Fibroblast of skin of back (primary cell): Measurements from ENCODE around the gene CAMK1G.

Experiments used
- DNase-seq: peaks from one replicate; pipeline ENCODE4 v3.0.0-alpha.2; 2013

CAMK1G gene

DNA sequence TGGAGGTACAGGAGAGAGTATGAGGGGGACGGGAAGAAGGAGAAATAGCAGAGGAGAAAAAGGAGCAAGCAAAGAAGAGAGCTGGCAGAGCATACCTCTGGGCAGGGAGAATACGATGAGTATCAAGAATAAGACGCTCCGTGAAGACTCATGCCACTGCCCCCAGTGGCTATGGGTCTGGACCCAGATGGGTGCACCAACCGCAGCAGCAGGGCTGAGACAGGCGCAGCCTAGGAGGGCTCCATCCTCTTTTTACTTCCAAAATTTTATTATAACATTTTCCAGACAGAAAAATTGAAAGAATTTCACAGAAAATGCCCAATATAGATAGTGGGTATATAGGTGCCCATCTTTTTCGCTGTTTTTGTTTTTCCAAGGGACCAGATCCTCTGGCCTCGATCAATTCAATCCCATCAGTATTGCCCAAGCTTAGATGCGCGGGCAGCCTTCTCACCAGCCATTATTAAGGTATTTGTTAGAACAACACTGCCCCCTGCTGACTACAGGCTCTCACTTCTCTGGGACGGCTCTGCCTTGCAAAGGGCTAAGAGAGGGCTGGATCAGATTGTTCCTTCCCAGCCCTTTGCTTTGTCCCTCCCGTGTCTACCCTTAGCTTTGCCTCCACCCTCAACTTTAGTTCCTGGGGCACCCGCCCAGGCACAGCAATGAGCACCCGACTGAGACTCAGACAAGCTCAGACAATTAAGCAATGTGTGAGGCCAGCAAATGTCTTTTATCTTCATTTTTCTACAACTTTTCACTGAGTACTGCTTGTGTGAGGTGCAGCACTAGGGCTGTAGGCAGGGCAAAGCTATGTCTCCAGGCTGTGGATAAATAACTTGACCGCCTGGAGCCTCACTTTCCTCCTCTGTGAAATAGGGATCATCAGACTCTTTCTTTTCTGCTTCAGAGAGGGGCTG is 17.5 kb upstream of the CAMK1G start:
- peak; percentile 78 for DNase-seq

DNA sequence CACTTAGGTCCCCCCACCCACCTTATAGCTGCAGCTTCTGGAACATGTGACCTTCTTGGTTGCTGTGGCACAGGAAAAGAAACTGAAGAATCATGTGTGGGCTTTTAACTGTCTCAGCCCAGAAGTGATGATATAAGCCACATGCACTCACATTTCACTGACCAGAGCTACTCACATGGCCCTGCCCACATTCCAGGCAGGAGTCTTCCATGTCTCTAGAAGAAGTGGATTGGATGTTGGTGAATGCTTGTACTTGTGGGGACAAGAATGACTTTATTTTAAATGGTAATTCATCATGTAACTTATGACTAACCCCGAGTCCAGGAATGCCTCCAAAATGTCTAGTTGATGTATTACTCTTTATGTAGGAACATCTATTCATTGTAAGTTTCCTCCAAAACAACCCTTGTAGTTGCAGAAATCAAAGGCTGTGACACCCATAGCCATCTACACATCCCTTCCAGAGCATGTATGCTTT is 15.8 kb upstream of the CAMK1G start:
- peak; percentile 39 for DNase-seq

DNA sequence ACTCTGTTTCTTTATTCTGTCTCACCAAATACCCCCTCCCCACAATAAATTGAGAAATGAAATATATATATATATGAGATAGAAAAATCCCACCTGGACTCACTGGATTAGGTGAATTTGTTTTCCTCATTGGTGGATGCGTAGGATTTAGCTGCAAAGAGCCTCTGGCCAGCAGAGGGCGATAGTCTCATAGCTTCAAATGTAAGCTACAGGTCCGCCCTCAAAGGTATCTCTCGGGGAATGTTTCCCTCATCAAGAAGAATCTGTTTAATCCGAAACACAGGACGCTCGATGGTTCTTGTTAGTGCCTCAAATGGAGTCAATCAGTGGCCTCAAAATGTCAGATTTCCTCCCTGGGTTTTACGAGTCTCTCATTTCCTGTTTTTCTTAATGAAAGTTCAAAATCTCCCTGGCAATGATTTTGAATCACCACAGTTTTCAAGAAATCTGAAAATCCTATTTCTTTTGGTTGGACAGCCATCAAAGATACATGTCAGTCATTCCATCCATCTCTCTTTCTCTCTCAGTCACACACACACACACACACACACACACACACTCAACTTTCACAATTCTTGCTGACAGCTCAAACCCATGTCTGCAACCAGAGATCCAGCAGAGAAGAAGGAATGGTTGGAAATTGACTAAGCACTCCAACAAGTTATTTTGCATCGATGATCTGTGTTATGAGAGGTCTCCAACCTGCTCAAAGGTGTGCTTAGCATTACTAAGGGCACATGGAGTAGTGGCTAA is 13.9 kb upstream of the CAMK1G start:
- DNase-seq = peak; percentile 57

DNA sequence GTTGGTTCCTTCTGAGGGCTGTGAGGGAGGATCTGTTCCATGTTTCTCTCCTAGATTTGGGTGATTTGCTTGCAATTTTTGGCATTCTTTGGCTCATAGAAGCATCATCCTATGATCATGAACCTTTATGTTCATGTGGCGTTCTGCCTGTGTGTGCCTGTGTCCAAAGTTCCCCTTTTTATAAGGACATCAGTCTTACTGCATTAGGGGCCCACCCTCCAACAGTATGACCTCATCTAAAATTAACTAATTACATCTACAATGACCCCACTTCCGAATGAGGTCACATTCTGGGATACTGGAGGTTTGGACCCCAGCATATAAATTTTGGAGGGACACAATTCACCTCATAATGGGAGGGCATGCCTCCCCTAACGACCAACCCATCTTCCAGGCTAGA is 12.8 kb upstream of the CAMK1G start:
- no peak for DNase-seq

DNA sequence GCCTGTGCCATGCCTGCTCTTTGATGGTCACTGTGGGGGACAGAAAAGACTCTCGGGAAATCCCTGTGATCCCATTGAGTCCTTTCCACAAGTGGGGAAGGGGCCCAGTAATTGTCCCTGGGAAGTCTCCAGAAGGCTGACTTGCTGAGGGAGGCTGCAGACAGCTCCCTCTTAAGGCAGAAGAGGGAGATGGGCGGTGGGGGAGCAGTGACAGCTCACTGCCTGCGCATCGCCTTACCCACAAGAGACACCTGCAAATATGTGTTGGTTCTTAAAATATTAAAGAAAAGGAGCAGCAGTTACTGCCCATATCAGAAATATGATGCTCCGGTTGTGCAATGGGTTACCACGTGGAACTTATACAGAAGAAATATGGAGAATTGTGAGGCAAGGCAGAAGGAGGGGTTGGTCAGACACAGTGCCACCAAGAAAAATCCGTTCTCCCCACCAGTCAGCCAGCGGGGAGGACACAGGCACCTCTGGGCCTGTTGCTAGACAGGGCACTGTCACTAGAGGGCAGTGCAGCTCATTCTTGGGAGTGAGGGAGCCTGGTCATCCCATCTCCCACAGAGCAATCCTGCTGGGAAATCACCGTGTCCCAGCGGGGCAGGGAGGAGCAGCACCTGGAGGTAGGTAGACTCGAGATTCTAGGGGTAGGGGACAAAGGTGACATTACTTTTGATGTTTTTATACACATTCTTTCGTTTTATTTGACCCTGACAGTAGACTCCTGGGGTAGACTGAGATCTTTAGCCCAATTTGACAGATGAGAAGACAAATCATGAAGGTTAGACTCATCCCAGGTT is 6.9 kb upstream of the CAMK1G start:
- DNase-seq = peak; percentile 69

DNA sequence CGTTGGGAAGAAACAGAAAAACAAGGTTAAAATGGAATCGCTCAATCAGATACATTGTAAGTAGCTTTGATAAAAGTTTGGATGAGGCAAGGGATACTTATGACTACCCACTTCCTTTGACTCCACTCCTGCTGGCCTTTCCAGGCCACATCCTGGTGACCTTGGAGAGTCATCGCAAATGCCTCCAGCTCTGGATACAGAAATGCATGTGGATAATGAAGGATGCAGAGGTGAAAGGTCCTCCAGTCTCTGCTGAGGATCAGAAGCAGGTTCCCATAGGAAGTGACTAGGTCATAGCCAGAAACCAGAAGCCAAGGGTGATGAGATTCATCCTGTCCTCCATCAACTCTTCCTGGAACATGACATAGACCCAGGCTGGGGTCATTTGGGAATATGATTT is 6.2 kb upstream of the CAMK1G start:
- no peak for DNase-seq

DNA sequence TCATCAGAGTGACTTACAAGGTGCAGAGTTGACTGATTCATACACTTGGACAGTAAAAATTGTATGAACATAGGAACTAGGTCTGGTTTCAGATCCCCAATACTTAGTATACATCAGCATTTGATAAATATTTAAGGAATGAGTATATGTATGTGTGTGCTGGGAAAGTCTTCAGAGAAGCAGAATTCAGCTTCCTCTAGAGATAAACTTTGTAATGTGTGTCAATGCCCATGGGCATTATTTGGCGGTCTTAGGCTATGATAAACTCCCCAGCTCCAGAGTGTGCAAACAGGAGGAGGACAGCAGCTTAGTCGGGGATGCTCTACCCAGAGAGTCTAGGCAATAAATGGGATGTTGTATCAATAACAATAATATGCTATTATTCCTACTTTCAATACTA is 2.9 kb upstream of the CAMK1G start:
- peak; percentile 43 for DNase-seq

DNA sequence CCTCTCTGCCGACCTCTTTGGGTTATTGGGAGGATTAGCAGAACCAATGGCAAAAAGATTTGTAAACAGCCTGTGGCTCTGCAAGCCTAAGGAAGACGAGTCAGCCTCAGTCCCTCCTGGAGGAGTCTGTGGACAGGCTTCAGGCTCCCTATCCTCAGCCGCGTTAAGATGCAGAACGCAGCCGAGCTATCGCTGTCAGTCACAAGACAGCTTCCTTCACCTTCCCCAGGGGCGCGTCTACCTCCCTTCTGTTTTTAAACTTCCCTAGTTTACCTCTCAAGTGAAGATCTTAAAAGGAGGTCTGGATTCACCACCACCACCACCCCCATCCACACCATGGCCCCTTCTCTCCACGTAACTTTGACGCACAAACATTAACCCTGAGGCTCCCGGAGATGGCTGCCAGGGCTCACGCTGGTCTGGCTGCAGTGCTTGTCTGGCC is 738 bp downstream of the CAMK1G start:
- no peak for DNase-seq

DNA sequence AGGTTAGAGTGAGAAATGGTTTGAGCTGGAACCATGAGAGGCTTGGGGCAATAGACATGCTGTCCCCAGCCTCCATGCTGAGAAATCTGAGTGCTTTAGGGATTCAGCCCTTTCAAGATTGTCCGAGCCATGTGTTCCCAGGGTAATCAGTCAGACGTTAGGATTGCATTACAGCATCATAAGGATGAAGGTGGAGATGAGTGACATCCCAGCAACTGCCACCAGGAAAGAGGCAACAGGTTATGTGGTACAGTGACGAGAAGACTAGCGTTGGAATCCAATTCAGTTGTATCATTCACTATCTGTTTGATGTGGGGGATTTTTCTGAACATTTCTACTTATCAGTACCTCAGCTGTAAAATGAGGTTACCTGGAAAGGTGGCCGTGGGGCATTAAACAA is 1.7 kb downstream of the CAMK1G start:
- DNase-seq = no peak

DNA sequence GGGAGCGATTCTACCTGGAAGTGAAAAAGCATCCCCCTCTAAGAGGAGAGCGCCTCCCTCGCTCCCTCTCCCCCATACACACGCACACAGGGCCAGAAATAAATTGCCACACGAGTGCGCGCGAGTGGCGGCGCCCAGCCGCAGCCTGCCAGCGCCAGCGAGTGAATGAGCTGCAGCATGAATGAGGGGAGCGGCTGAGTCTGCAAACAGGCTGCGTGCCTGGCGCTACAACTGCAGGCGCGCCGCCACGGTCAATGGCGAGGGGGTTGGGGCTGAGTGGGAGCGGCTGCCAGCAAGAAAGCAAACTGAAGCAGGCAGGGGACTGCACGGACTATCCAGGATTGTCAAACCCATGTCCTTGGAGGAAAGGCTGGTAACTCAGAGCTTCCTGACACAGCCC is 2.2 kb downstream of the CAMK1G start:
- DNase-seq = peak; percentile 30

DNA sequence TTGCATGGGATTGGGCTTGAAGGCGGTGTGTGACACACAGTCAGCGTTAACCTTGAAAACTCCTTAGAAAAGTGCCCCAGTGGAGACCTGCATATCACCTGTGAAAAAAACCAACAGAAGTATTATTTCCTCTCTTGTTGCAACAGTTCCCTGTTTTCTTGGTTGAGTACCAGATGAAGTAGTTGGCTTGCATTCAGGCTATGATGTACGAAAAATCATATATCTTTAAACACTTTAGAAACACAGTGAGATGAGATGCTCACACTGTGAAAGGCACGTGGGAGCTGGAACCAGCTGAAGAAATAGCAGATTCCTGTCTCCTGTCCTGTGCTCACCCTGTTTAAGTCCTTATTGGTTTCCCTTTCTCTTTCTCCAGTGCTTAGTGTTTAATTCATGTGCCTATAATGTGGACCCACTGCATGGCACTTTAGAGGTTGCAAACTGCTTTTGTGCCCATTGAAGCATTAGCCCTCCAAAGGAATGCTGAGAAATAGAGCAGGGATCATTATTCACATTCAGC is 2.8 kb downstream of the CAMK1G start:
- no peak for DNase-seq

DNA sequence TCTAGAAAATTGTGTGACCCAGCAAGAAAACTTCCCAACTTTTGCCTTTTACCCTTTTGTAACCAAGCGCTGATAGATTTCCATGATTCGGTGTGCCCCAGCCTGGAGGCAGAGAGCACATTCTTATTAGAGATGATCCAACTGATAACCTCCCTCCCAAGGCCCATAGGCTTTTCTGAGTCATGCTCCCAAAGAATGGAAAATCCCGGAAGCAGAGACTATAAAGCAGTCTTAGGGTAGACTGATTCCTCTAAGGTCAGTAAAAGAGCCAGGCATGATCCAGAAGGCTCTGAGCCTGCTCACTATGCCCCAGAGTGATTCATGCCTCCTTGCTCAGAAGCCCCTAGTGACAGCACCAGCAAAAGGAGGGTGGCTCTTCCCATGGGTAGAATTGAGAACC is 4.3 kb downstream of the CAMK1G start:
- peak; percentile 38 for DNase-seq

DNA sequence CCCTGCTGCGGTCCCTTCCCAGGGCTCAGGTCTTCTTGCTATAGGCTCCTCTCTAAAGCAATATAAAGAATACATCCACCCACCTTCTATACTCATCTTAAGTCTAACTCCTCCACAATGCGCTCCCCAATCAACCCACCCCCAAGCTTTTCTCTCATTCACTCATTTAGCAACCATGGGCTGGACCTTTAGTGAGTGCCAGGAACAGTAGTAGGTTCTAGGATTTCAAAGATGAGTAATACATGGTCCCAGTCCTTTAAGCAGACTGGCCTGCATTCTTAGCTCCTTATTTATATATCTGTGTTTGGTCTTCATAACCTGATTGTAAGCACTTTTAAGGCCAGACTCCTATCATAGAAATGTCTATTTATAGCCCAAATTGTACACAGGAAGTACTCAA is 5.9 kb downstream of the CAMK1G start:
- no peak for DNase-seq

DNA sequence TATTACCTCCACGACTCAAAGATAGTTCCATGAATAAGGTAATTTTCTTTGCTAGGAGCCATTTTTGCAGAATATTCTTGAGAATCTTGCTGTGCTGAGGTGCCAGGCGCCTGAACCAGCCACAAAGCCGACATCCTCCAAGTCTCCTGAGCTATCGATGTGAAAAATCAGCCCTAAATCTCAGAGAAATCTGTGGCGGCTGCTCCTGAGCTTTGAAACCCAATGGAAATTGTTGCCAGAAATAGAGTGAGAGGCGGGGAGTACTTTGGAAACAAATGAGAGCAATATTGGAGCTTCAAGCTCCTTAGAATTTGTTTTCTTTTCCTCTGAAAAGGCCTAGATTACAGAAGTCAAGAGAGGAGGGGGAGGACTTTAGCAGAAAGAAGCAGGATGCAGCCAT is 6.3 kb downstream of the CAMK1G start:
- no peak for DNase-seq

DNA sequence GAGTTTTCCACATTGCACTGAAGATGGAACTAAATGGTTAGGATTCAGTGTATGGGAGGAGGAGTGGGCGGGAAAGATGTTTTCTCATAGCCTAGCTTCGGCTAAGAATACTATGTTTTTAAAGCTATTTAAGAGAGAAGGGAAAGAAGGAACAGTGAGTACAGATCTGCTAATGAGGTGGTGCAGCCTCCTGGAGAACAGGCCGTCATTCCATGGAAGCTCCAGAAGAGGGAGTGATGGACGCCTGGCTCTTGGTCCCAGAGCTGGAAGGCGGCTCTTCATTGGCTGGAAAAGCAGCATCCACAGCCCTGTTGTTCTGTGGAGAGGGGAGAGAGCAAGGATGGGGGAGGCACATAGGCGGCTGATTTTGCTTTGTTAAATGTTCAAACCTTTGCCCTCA is 6.9 kb downstream of the CAMK1G start:
- DNase-seq = no peak

DNA sequence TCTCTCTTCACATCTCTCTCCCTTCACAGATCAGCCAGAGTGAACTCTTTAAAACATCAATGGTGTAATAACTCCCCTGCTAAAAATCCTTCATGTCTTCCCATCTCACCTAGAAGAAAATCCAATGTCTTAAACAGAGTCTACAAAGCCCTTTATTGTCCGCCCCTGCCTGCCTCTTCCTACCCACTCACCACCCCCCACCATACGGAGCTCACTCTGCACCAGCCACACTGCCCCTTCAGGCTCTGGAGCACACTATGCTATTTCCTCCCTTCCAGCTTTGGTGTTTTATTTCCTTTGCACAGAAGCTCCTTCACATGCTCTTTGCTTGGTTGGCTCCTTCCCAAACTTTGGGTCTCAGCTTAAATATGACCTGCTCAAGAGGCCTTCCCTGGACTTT is 10.2 kb downstream of the CAMK1G start:
- no peak for DNase-seq

DNA sequence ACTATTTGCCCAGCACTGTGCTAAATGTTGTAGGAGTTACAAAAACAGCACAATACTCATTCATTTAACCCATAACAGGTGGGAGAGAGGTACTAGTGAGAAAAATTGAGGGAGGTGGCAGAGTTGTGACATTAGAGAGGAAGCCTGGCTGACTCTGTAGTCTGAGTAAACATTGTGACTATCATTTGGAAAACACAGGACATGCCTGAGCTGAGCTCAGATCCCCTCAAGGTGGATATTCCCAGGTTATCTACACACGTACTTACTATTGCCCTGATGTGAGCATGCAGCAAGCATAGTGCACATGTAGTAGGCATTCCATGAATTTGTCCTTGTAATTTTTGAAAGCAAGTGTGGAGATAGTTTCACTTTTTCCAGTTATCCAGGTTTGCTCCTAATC is 10.9 kb downstream of the CAMK1G start:
- DNase-seq = no peak

DNA sequence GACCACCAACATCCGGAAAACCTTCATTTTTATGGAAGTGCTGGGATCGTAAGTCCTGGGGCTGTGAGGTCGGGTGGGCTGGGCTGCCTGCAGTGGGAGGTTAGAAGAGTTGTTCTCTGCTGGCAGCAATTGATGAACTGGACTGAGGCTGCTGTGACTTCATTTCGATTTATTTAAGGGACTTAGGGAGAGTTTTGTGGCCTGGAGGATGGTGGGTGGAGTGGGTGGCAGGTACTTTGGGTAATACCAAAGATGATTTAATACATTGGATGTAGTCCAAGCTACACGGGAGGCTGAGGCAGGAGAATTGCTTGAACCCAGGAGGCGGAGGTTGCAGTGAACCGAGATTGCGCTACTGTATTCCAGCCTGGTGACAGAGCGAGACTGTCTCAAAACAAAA is 11.5 kb downstream of the CAMK1G start:
- no peak for DNase-seq

DNA sequence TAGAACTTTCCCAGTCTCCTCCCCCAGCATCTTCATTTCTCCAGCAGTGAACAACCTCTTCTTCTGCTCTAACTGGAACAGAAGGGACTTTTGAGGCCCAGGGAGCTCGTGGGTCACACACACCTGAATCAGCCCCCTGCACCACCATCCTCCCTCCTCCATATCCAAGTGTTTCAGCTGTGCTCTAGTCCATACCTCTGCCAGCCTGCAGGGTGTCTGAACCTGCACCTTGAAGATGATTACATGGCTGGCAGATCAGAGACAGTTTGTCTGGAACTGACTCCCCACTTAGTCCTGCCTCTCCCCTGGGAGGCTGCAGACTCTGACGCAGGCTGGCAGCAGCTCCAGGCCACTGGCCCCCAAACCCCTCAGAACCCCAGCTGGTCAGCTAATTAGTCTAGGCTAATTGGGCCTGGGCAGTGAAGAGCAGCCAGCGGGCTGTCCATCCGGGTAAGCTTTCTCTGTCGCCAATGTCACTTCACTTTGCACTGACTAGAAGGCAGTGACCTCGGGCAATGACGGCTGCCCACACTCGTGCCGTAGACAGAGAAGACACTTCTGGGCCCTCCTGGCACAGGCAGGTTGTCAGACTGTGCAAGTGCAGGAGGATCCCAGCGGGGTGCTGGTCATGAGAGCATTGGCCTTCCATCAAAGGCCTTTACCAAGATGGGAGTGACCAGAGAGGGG is 12.2 kb downstream of the CAMK1G start:
- no peak for DNase-seq

DNA sequence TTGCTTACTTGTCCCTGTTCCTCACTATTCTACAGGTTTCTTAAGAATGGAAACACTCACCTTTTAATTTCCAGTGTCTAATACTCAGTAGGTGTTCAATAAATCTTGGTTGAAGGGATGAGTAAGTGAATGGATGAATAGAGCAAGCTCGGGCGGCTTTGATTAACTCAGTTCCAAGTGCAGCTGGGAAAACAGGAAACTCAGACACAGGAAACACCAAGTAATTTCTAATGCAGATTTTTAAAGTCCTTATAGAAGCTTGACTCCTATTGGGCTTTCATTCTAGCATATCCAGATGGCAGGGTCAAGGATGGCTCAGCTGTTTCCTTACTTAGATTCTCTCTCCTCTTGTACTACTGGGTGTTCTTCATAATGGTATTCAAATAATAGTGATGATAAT is 14.0 kb downstream of the CAMK1G start:
- DNase-seq = no peak

DNA sequence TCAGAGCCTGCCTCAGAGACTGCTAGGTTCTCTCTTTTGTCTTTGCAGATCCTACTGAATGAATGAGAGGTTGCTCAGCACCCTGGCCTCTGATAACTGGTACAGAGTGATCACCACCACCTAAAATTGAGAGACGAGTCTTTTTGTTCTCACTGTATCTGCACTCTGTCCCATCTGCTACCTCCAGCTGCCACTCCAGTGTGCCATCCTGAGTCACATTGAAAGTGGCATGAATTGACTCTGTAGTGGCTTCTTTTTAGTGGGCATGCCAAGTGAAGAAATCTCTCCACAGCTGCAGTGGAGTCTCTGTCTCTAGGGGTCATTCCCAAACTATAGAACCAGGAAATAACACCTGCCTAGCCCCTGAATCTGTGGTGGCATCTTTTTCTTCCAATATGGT is 14.7 kb downstream of the CAMK1G start:
- no peak for DNase-seq

DNA sequence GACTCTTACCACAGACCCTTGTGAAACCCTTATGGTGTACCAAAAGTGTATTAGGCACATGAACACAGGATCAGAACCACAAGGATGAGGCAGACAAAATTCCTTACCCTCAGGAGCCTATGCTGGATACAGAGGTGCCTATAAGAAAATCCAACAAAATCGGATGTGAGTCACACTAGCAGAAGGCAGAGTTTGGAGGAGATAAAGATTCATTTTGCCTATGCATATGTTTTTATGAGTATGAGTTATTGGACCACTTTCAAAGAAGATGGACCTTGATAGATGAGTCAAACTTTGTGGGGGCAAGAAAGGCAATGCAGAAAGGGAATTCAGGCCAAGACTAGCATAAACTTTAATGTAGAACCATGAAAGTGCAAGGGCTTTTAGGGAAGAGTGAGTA is 17.0 kb downstream of the CAMK1G start:
- DNase-seq = peak; percentile 13
